NCI-H128 (cell line): ENCODE measurements around the gene FCN2.

Experiments used
- DNase-seq: peaks from one replicate; lab custom pipeline; 2025; ENCODE audit not compliant: unreplicated experiment; lab: John Stamatoyannopoulos, UW

The FCN2 gene

DNA sequence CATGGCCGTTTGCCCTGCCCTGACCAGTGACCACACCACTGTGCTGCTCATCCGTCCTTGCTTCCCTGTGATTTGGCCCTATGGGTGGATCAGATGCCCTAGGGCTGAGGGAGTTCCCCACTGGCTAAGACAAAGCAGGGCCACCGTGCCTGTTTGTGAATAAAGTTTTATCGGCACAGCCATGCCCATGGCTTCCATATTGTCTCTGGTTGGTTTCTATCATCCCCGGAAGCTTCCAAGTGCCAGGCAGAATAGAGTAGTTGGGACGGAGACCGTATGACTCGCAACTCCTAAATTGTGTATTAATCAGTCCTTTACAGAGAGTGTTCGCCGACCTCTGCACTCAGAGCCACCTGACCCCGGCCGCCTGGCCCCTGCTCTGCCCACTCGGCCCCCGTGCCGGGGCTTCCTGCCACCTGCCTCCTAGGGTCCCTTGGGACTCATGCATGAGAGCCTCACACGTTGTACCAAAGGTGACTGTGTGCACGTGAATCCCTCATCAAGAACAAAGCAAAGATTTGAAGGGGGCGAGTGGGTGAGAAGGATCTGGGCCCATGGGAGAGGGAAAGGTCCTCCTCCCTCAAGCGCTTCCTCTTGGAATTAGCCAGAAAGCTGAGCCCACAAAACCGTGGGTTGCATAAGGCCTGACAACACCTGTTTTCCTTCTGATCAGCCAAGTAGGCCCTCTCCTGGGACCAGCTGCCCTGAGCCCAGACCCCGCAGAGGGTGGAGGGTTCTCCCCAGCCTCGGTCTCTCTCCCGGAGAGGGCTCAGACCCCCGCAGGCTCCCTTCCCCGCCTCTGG lies 11.7 kb upstream of the FCN2 start:
- no peak for DNase-seq

DNA sequence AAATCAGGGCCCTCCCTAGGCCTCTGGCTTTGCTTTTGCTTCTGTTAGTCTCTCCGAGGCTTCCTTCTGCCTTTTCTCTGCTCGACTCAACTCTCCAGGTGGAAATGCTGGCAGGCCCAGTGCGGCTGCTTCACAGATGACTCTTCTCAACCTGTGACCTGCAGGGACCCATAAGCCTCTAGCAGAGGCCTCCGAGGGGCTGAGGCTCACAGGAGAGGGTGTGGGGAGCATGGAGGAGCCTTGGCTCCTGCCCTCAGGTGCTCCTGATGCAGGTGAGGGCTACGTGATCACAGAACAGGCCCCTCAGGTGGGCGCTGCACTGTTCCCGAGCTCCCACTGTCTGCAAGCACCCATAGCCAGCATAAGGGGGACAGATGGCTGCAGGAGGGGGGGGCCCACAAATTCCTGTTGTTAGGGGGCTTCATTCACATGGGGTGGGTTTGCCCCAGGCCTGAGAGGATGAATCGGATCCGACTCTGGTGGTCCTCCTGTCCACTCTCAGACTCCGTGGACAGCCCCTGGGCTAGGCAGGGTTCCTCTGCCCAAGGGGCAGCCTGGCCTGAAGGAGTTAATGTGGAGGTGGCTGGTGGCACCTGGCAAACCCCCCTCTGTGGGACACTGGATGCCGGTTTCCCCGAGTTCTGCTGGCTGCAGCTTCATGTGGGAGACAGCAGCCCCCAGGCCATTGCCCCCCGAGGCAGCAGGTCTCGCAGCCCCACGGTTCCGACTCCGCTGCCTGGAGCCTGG lies 10.9 kb upstream of the FCN2 start:
- DNase-seq, result no peak

DNA sequence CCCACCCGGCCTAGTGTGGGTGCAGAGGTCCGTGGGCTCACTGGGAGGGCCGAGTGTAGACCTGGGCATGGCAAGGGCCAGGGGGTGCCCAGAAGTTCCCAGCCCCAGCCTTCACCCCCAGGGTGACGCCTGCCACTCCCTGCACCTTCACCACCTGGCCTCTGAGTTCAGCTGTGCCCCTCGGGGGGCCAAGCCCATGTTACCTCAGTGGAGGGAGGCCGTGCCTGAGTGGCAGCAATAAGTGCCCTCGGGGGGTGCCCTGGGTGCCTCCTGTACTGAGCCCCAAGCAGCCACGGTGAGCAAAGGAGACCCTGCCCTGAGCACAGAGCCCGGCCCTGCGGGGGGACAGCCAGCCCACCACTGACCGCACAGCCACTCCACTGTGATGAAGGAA lies 10.3 kb upstream of the FCN2 start:
- no peak for DNase-seq

- no peak for DNase-seq
Measured at GRCh38 chr9:134870746-134871662, 9.6 kb upstream of the FCN2 start.

DNA sequence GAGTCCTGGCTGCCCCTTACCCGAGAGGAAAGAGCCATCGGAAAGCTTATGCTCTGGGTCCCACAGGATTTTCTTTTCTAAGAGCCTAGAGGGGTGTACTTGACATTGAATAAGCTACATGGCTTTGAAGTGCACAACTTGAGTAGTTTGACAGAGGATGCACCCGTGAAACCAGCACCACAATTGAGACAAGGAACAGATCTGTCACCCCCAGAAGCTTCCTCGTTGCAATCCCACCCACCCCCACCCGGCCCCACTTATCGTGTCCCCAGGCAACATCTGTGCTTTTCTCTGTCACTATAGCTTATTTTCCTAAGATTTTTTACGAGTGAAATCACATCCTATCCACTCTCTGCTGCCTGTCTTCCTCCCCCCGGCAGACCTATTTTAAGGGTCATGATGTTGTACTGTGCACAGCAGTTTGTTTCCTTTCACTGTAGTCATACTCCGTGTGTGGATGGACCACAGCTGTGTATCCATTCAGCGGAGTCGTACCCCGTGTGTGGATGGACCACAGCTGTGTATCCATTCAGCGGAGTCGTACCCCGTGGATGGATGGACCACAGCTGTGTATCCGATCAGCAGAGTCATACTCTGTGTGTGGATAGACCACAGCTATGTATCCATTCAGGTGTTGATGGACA lies 8.8 kb upstream of the FCN2 start:
- DNase-seq, result no peak

DNA sequence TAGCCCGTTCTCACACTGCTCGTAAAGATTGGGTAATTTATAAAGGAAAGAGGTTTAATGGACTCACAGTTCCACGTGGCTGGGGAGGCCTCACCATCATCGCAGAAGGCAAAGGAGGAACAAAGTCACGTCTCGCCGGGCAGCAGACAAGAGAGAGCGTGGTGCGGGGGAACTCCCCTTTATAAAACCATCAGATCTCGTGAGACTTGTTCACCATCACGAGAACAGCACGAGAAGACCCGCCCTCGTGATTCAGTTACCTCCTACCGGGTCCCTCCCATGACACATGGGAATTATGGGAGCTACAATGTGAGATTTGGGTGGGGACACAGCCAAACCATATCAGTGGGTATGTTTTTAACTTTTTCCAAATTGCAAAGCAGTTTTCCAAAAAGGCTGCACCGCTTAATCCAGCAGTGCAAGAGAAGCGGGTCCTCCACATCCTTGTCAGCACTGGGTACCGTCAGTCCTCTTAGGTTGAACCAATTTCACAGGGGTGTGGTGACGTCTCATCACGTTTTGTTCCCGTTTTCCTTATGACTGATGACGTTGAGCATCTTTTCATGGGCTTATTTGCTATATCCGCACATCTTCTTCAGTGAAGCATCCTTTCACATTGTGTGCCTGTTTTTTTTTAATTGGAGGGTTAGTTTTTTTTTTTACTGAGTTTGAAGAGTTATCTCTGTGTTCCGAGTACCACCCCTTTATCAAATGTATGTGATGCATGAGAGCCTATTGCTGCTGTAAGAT lies 8.0 kb upstream of the FCN2 start:
- DNase-seq, result no peak

DNA sequence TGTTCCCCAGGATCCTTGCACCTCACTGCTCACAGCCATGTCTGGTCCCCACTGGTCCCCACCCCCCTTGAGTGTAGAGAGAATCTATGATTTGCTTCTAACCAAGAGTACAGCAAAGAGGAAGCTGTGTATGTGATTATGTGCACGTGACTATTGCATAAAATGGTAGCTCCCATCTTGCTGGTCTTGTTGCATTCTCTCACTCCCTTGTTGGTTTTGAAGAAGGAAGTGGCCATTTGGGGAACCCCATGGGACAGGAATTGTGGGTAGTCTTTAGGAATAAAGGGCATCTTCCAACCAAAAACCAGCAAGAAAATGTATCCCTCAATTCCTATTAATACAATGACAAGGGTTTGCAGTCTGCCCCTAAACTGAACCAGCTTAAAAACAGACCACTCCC lies 5.2 kb upstream of the FCN2 start:
- DNase-seq, result no peak

DNA sequence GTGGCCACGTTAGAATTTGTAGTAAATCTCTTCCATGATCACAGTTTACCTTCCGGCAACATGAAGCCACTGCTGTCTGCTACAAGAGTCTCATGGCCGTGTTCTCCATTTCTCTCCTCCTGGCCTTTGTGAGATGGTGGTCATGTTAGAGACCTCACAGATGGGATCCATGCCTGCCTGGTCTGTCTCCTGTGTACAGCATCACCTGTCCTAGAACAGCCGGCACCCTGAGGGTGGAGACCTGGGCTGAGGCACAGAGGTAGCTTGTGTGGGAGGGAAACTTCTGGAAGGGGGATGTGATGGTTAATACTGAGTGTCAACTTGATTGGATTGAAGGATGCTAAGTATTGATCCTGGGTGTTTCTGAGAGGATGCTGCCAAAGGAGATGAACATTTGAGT lies 3.1 kb upstream of the FCN2 start:
- DNase-seq, result no peak

GRCh38 chr9:134879664-134880483 lies 736 bp upstream of the FCN2 start:
- no peak for DNase-seq

GRCh38 chr9:134881313-134881670 lies 682 bp downstream of the FCN2 start:
- DNase-seq, result no peak

GRCh38 chr9:134882204-134882785 lies 1.7 kb downstream of the FCN2 start:
- no peak for DNase-seq

DNA sequence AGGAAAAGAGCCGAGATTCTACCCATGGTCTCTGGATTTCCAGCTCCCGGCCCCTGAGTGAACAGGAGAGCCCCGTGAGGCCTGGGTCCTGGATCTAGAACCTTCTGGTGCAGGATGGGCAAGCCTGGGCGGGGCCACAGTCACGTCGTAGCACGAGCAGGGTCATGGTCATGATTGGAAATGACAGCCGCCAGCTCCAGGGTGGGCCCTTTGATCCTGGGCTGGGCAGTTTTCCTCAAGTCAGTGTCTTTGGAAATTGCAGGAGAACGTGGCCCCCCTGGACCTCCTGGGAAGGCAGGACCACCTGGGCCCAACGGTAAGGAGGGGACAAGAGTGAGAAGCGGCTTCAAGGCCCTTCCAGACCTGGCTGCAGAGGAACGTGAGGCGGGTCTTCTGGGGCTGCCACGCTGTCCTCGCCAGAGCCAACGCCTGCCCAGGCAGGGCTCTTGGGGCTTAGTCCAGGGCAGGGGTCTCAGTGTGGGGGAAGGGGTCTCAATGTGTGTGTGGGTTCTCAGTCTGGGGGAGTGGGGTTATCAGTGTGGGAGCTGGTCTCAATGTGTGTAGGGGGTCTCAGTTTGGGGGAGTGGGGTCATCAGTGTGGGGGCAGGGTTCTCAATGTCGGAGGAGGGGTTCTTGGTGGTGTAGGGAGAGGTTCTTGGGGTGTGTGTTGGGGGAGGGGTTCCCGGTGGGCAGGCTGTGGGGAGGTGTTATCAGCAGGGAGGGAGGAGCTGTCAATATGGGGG lies 2.6 kb downstream of the FCN2 start:
- no peak for DNase-seq

GRCh38 chr9:134884492-134884891 lies 3.9 kb downstream of the FCN2 start:
- no peak for DNase-seq

DNA sequence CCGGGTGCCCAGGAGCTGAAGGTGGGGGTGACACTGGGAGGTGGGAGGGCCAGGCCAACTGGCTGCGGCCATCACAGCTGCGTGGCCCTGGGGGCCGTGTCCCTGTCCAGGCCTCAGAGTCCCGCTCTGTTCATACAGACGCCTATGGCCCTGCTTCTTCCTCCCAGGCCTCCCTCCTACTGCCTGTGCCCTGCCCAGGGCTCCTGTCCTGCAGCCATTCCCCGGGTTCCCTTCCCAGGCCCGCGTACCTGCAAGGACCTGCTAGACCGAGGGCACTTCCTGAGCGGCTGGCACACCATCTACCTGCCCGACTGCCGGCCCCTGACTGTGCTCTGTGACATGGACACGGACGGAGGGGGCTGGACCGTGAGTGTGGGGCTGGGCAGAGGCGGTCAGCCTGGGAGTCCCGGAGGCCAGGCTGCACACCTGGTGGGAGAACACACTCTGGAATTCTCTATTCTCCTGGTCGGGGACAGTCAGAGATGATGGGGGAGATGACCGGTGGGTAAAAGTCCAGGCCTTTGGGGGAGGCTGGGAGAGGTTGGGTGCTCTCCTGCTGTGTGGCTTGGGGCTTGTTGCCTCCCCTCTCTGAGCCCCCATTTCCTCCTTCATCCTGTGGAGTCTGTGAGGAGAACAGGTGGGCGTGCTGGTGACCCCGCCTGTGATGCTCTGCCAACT lies 4.5 kb downstream of the FCN2 start:
- DNase-seq, result no peak

- DNase-seq, result no peak
Measured at GRCh38 chr9:134885679-134886412, 5.2 kb downstream of the FCN2 start.

- no peak for DNase-seq
Measured at GRCh38 chr9:134886413-134886913, 5.9 kb downstream of the FCN2 start.

- DNase-seq, result no peak
Measured at GRCh38 chr9:134887219-134887618, 6.6 kb downstream of the FCN2 start.
